Activated CD8-positive, alpha-beta T cell treated with anti-CD3 and anti-CD28 coated beads for 36 hours (primary cell): Measurements from ENCODE around the gene TPTE. TPM values are rescaled to one million over a fixed set of nuclear protein-coding genes. Genes with fewer than 3 reads are reported as not detected.
"Not testable (repeated sequence)": the region's sequence is repeated elsewhere in the genome, so short reads cannot be mapped to it uniquely, and the experiment has no call there.

Experiments
- ATAC-seq: fragments of 200-7000 bp; cut with Tn5 transposase; one replicate; pipeline ENCODE4 v1.10.0; 2021; ENCODE audit warnings: mild to moderate bottlenecking, moderate library complexity
- CTCF ChIA-PET: fragments of 350-600 bp; sonication (Branson Sonifier 250); formaldehyde crosslinking; loops from one replicate; lab custom pipeline; 2021; ENCODE audit warnings: antibody characterized with exemption; lab: Charles Lee
- POLR2A ChIA-PET: fragments of 350-600 bp; sonication (Branson Sonifier 250); formaldehyde crosslinking; loops from one replicate; lab custom pipeline; 2021; ENCODE audit warnings: antibody characterized with exemption; lab: Charles Lee
- DNase-seq: peaks from one replicate; pipeline ENCODE4 v3.0.0-alpha.2; 2020
- H3K27ac Mint-ChIP-seq: one replicate; pipeline ENCODE4 v1.8.0; 2021; ENCODE audit warnings: mild to moderate bottlenecking, mixed read lengths
- H3K27me3 Mint-ChIP-seq: one replicate; pipeline ENCODE4 v1.8.0; 2021; ENCODE audit warnings: mixed read lengths
- H3K36me3 Mint-ChIP-seq: one replicate; pipeline ENCODE4 v1.8.0; 2021; ENCODE audit warnings: low read depth, mixed read lengths
- H3K4me1 Mint-ChIP-seq: one replicate; pipeline ENCODE4 v1.8.0; 2021; ENCODE audit warnings: low read depth, mixed read lengths
- H3K4me3 Mint-ChIP-seq: one replicate; pipeline ENCODE4 v1.8.0; 2021; ENCODE audit warnings: mild to moderate bottlenecking, moderate library complexity, mixed read lengths
- H3K9me3 Mint-ChIP-seq: one replicate; pipeline ENCODE4 v1.8.0; 2021; ENCODE audit warnings: mixed read lengths
- intact Hi-C: fragments of 100-400 bp; cut with micrococcal nuclease; formaldehyde crosslinking; loops from one replicate; pipeline ENCODE4 v1.10.0; 2022
- total RNA-seq, 2 experiments: library from RNA; stranded (reverse); gene quantifications; one replicate each; pipeline ENCODE4 v1.2.3, GENCODE V29; 2021
- TF ChIP-seq, protein P1 (sequence below): fragments of 200-600 bp; IDR thresholded peaks from one replicate; pipeline ENCODE4 v1.8.0; 2022; ENCODE audit warnings: antibody characterized with exemption, mild to moderate bottlenecking

Gene TPTE
- total RNA-seq, 2 experiments from 2014 or later: not detected

- POLR2A ChIA-PET, ATAC-seq: not testable (repeated sequence)
These were observed 92.9 kb downstream of the TPTE start for GRCh38 chr21:10614285-10614684.

GRCh38 chr21:10616061-10616460 lies 94.7 kb downstream of the TPTE start:
- H3K4me1 Mint-ChIP-seq, H3K27me3 Mint-ChIP-seq, ATAC-seq, H3K9me3 Mint-ChIP-seq, intact Hi-C loops, H3K4me3 Mint-ChIP-seq, POLR2A ChIA-PET, H3K36me3 Mint-ChIP-seq, DNase-seq, CTCF ChIA-PET, H3K27ac Mint-ChIP-seq: not testable (repeated sequence)

More at GRCh38 chr21:10614285-10614684, 92.9 kb downstream of the TPTE start:
- CTCF ChIA-PET, H3K9me3 Mint-ChIP-seq, H3K4me3 Mint-ChIP-seq, H3K27ac Mint-ChIP-seq, DNase-seq, H3K27me3 Mint-ChIP-seq, intact Hi-C loops, H3K4me1 Mint-ChIP-seq, H3K36me3 Mint-ChIP-seq: not testable (repeated sequence)

DNA sequence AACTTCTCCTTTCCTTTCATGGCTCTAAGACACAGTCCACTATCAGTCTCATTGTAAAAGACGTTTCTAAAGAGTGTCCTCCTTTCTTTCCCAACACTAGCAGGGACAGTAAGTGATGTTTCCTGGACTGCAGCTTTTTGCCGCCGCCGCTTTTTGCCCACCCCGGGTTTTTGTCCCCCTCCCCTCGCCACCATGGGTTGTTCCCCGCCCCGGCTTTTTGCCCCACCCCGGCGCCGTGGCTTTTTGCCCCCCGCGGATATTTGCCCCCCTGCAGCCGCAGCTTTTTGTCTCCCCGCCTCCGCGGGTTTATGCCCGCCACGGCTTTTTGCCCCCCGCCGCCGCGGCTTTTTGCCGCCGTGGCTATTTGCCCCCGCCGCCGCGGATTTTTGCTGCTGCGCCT lies 95.2 kb downstream of the TPTE start:
- CTCF ChIA-PET: no interaction called here
- Mint-ChIP-seq H3K27me3 (no peaks in the 10 kb centered on the region), H3K4me3 (no peak overlapping the region), H3K9me3 (peaks cover 2% of the 10 kb centered on the region), H3K4me1 (no peaks in the 10 kb centered on the region), H3K36me3 (no peaks in the 10 kb centered on the region), H3K27ac (no peak overlapping the region)
- no peak for ATAC-seq
- POLR2A ChIA-PET: no interaction called here
- DNase-seq: no peak
- intact Hi-C loops: no loop called here
- TF ChIP-seq, protein P1, sequence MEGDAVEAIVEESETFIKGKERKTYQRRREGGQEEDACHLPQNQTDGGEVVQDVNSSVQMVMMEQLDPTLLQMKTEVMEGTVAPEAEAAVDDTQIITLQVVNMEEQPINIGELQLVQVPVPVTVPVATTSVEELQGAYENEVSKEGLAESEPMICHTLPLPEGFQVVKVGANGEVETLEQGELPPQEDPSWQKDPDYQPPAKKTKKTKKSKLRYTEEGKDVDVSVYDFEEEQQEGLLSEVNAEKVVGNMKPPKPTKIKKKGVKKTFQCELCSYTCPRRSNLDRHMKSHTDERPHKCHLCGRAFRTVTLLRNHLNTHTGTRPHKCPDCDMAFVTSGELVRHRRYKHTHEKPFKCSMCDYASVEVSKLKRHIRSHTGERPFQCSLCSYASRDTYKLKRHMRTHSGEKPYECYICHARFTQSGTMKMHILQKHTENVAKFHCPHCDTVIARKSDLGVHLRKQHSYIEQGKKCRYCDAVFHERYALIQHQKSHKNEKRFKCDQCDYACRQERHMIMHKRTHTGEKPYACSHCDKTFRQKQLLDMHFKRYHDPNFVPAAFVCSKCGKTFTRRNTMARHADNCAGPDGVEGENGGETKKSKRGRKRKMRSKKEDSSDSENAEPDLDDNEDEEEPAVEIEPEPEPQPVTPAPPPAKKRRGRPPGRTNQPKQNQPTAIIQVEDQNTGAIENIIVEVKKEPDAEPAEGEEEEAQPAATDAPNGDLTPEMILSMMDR: no peak

- ATAC-seq, H3K27ac Mint-ChIP-seq, POLR2A ChIA-PET, H3K36me3 Mint-ChIP-seq, H3K9me3 Mint-ChIP-seq, intact Hi-C loops, CTCF ChIA-PET, DNase-seq, H3K4me1 Mint-ChIP-seq, H3K27me3 Mint-ChIP-seq, H3K4me3 Mint-ChIP-seq: not testable (repeated sequence)
- TF ChIP-seq, protein P1: peak; percentile 15
These were observed 95.9 kb downstream of the TPTE start for GRCh38 chr21:10617133-10617752.

DNA sequence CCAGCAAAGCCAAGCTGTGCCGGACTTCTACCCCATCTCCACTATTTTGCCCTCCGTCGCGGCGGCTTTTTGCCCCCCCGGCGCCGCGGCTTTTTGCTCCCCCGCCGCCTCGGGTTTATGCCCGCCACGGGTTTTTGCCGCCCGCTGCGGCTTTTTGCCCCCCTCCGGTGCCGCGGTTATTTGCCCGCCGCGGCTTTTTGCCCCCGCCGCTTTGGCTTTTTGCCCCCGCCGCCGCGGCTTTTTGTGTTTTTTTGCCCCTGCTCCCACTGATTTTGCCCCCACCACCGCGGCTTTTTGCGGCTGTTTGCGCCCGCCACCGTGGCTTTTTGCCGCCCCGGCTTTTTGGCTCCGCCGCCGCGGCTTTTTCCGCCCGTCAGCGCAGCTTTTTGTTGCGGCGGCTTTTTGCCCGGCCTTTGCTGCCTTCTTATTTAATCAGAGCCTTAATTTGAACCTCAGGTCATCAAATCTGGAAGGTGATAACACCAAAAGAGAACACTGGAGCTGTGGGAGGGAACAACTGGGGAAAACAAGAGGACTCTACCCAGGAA lies 106.0 kb downstream of the TPTE start:
- CTCF ChIA-PET: no interaction called here

DNA sequence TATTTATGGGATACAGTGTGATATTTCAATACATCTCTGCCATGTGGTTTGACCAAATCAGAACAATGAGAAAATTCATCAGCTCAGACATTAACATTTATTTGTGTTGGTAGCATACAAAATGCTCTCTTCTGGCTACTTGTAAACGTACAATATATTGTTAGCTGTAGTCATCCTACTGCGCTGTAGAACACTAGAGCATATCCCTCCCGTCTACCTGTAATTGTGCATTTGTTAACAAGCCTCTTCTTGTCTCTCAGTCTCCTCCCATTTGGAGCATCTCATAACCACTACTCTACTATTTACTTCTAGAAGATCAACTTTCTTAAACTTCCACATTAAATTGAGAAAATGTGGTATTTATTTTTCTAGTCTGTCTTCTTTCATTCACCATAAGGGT lies 107.9 kb downstream of the TPTE start:
- not testable (repeated sequence) for ATAC-seq

More for the DNA sequence above, 106.0 kb downstream of the TPTE start:
- no peak overlapping the region for H3K4me3 Mint-ChIP-seq
- TF ChIP-seq, protein P1: no peak
- H3K4me1 Mint-ChIP-seq: no peaks in the 10 kb centered on the region
- DNase-seq: no peak
- intact Hi-C loops: no loop called here
- no peaks in the 10 kb centered on the region for H3K27me3 Mint-ChIP-seq
- H3K27ac Mint-ChIP-seq: no peak overlapping the region
- no peak for ATAC-seq
- no peaks in the 10 kb centered on the region for H3K9me3 Mint-ChIP-seq
- POLR2A ChIA-PET: no interaction called here
- no peaks in the 10 kb centered on the region for H3K36me3 Mint-ChIP-seq

DNA sequence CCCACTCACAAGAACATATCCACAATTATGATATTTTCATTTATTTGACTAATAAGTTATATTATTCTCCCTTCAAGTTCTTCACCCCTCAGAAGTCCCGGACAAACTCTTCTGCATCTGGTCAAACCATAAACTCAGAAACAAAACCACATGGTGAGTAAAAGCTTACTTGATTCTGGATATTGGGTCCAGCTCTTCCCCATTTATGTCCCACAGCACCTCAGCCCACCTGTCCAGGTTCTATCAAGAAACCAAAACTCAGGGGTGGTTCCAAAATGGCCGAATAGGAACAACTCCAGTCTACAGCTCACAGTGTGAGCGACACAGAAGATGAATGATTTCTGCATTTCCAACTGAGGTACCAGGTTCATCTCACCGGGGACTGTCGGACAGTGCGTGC lies 109.4 kb downstream of the TPTE start:
- H3K4me3 Mint-ChIP-seq, H3K9me3 Mint-ChIP-seq, H3K36me3 Mint-ChIP-seq, intact Hi-C loops, H3K27ac Mint-ChIP-seq, ATAC-seq, H3K4me1 Mint-ChIP-seq, DNase-seq, CTCF ChIA-PET, POLR2A ChIA-PET, H3K27me3 Mint-ChIP-seq: not testable (repeated sequence)

More for the DNA sequence above, 107.9 kb downstream of the TPTE start:
- CTCF ChIA-PET, H3K4me1 Mint-ChIP-seq, H3K27ac Mint-ChIP-seq, DNase-seq, POLR2A ChIA-PET, intact Hi-C loops, H3K9me3 Mint-ChIP-seq, H3K27me3 Mint-ChIP-seq, H3K36me3 Mint-ChIP-seq, H3K4me3 Mint-ChIP-seq: not testable (repeated sequence)

- POLR2A ChIA-PET, H3K4me3 Mint-ChIP-seq, DNase-seq, ATAC-seq, H3K36me3 Mint-ChIP-seq, CTCF ChIA-PET, intact Hi-C loops, H3K9me3 Mint-ChIP-seq, H3K27me3 Mint-ChIP-seq, H3K27ac Mint-ChIP-seq, H3K4me1 Mint-ChIP-seq: not testable (repeated sequence)
These were observed 109.9 kb downstream of the TPTE start for GRCh38 chr21:10631316-10631715.

GRCh38 chr21:10638144-10638543 lies 116.8 kb downstream of the TPTE start:
- H3K9me3 Mint-ChIP-seq, H3K27me3 Mint-ChIP-seq, ATAC-seq, DNase-seq, intact Hi-C loops, H3K27ac Mint-ChIP-seq, H3K36me3 Mint-ChIP-seq, POLR2A ChIA-PET, H3K4me3 Mint-ChIP-seq, H3K4me1 Mint-ChIP-seq, CTCF ChIA-PET: not testable (repeated sequence)
